GM12878 (cell line): ENCODE data around the gene UNKL. TPM values are rescaled to one million over a fixed set of nuclear protein-coding genes. Genes with fewer than 3 reads are reported as not detected.
A peak's percentile ranks its signal among the peaks of the same experiment; 100 is the strongest.

Source experiments
- ATAC-seq: fragments of 200-7000 bp; cut with Tn5 transposase; 3 replicates; pipeline ENCODE4 v1.9.1; 2020; ENCODE audit warnings: mild to moderate bottlenecking, moderate library complexity
- BruUV-seq: library from RNA; stranded (reverse); fragments of 400-500 nt; replicated peaks from 2 replicates; lab custom pipeline; 2021; lab: Mats Ljungman, UMichigan
- CTCF ChIA-PET: fragments of 300-600 bp; sonication (Branson Sonifier 250); formaldehyde crosslinking; extraction: SDS; loops from one replicate; lab custom pipeline; 2021; ENCODE audit warnings: inconsistent platforms; lab: Yijun Ruan, JAX
- POLR2A ChIA-PET: fragments of 350-600 bp; formaldehyde crosslinking; extraction: SDS; loops from one replicate; lab custom pipeline; 2021; ENCODE audit warnings: inconsistent platforms; lab: Charles Lee
- RAD21 ChIA-PET: fragments of 300-600 bp; sonication (Branson Sonifier 250); formaldehyde crosslinking; loops from one replicate; lab custom pipeline; 2023; ENCODE audit warnings: antibody characterized with exemption; ENCODE audit not compliant: unreplicated experiment; lab: Charles Lee
- SMC1A ChIA-PET: fragments of 300-600 bp; sonication (Branson Sonifier 250); formaldehyde crosslinking; loops from one replicate; lab custom pipeline; 2023; ENCODE audit not compliant: unreplicated experiment, uncharacterized antibody; lab: Charles Lee
- DNase-seq: peaks from one replicate; pipeline ENCODE4 v3.0.0-alpha.2; 2011; ENCODE audit warnings: low read depth, low spot score
- FAIRE-seq: peaks from 3 replicates; lab custom pipeline; 2011; peaks lifted over from hg19 to GRCh38; lab: Jason Lieb, UNC
- H2AFZ ChIP-seq: 2 replicates; pipeline ENCODE4 v1.6.0; 2011; ENCODE audit warnings: low read depth, low read length, control low read depth; ENCODE audit not compliant: control insufficient read depth
- H3K27ac ChIP-seq: 2 replicates; pipeline ENCODE4 v1.5.1; 2011; ENCODE audit warnings: control low read depth; ENCODE audit not compliant: control insufficient read depth, insufficient read depth
- H3K27me3 ChIP-seq, 2 experiments: replicated peaks in 1 of 2; 2 replicates each; pipeline versions ENCODE4 v1.6.0 to v1.6.1; 2011; ENCODE audit warnings: low read length in 1 of 2; ENCODE audit not compliant: control insufficient read depth in 2 of 2, insufficient read depth in 2 of 2
- H3K36me3 ChIP-seq, 2 experiments: 2 replicates each; pipeline ENCODE4 v1.5.1; 2011; ENCODE audit warnings: low read length in 1 of 2; ENCODE audit not compliant: control insufficient read depth in 2 of 2, insufficient read depth in 2 of 2
- H3K4me1 ChIP-seq: 2 replicates; pipeline ENCODE4 v1.6.1; 2011; ENCODE audit warnings: mild to moderate bottlenecking, low read length, moderate library complexity, mixed read lengths; ENCODE audit not compliant: control insufficient read depth, insufficient read depth
- H3K4me2 ChIP-seq: 2 replicates; pipeline ENCODE4 v1.6.0; 2011; ENCODE audit warnings: control low read depth; ENCODE audit not compliant: control insufficient read depth, insufficient read depth
- H3K4me3 ChIP-seq: fragments of 200-600 bp; sonication (generic); 2 replicates; pipeline ENCODE4 v1.5.1; 2016
- H3K79me2 ChIP-seq: 2 replicates; pipeline ENCODE4 v1.6.0; 2011; ENCODE audit warnings: low read length; ENCODE audit not compliant: control insufficient read depth, insufficient read depth
- H3K9ac ChIP-seq: 2 replicates; pipeline ENCODE4 v1.8.0; 2011; ENCODE audit warnings: low read length, control low read depth, mixed read lengths; ENCODE audit not compliant: control insufficient read depth, insufficient read depth
- H3K9me3 ChIP-seq: replicated peaks from 3 replicates; pipeline ENCODE4 v1.5.1; 2011; ENCODE audit warnings: mild to moderate bottlenecking, low read length; ENCODE audit not compliant: control insufficient read depth, insufficient read depth
- H4K20me1 ChIP-seq: 2 replicates; pipeline ENCODE4 v1.6.0; 2011; ENCODE audit not compliant: control insufficient read depth, insufficient read depth
- BCL11A ChIP-seq: IDR thresholded peaks from 2 replicates; pipeline ENCODE4 v1.6.1; 2011; ENCODE audit warnings: low read depth, low read length
- BHLHE40 ChIP-seq, 2 experiments: fragments of 450-650 bp in 1 of 2; IDR thresholded peaks; 2 replicates each; pipeline ENCODE4 v1.6.1; 2011 to 2017; ENCODE audit warnings: low read depth in 2 of 2, borderline replicate concordance in 1 of 2, improper control_type of control experiment in 1 of 2, low read length in 1 of 2, mild to moderate bottlenecking in 1 of 2
- CEBPZ ChIP-seq: fragments of 150-350 bp; IDR thresholded peaks from 2 replicates; pipeline ENCODE4 v1.6.1; 2016; ENCODE audit warnings: low read depth, low read length
- HCFC1 ChIP-seq: fragments of 150-350 bp; IDR thresholded peaks from 2 replicates; pipeline ENCODE4 v1.6.1; 2014; ENCODE audit warnings: low read length
- IKZF2 ChIP-seq, 2 experiments: fragments of 450-650 bp; IDR thresholded peaks; 2 replicates each; pipeline ENCODE4 v1.6.1; 2017; ENCODE audit warnings: mild to moderate bottlenecking in 2 of 2, moderate library complexity in 2 of 2
- JUND ChIP-seq: IDR thresholded peaks from 2 replicates; pipeline ENCODE4 v1.6.1; 2012; ENCODE audit warnings: low read depth, mild to moderate bottlenecking, low read length, improper control_type of control experiment, moderate library complexity
- MYC ChIP-seq: IDR thresholded peaks from 2 replicates; pipeline ENCODE4 v1.6.1; 2011; ENCODE audit warnings: mild to moderate bottlenecking, low read length, moderate library complexity, inconsistent platforms; ENCODE audit not compliant: insufficient read depth, insufficient replicate concordance, insufficient read length, severe bottlenecking
- POLR2AphosphoS2 ChIP-seq: IDR thresholded peaks from 2 replicates; pipeline ENCODE4 v1.6.1; 2011; ENCODE audit warnings: low read depth, mild to moderate bottlenecking, low read length, improper control_type of control experiment, moderate library complexity
- RAD21 ChIP-seq: IDR thresholded peaks from 2 replicates; pipeline ENCODE4 v1.6.1; 2011; ENCODE audit warnings: mild to moderate bottlenecking, low read depth, low read length, moderate library complexity; ENCODE audit not compliant: insufficient read depth
- RBBP5 ChIP-seq: fragments of 200-600 bp; sonication (generic); conservative IDR thresholded peaks from 2 replicates; pipeline ENCODE4 v1.6.1; 2016
- STAT1 ChIP-seq: fragments of 450-650 bp; conservative IDR thresholded peaks from 2 replicates; pipeline ENCODE4 v1.6.1; 2014; ENCODE audit warnings: antibody characterized with exemption, mild to moderate bottlenecking
- YY1 ChIP-seq: IDR thresholded peaks from 2 replicates; pipeline ENCODE4 v1.6.1; 2011; ENCODE audit warnings: low read depth, mild to moderate bottlenecking, low read length
- ZNF217 ChIP-seq: fragments of 450-650 bp; IDR thresholded peaks from 2 replicates; pipeline ENCODE4 v1.6.1; 2017; ENCODE audit warnings: antibody characterized with exemption, mild to moderate bottlenecking
- ZNF384 ChIP-seq: IDR thresholded peaks from 2 replicates; pipeline ENCODE4 v1.6.1; 2012; ENCODE audit warnings: low read depth, mild to moderate bottlenecking, low read length, improper control_type of control experiment, borderline replicate concordance
- WGBS: methylation state at CpG from one replicate; pipeline ENCODE4 v1.1.6; 2016; ENCODE audit warnings: low lambda C conversion rate; ENCODE audit not compliant: insufficient replicate concordance, insufficient coverage; ENCODE audit errors: missing lambda C conversion rate; 5-methylcytosine and 5-hydroxymethylcytosine counted together
- in situ Hi-C: fragments of 300-500 bp; cut with MboI; formaldehyde crosslinking; loops from 9 replicates; pipeline ENCODE4 v1.14.3; 2018; ENCODE audit warnings: mixed read lengths
- intact Hi-C: fragments of 100-400 bp; cut with micrococcal nuclease; formaldehyde crosslinking; loops from one replicate; pipeline ENCODE4 v1.14.2; 2022; ENCODE audit not compliant: unreplicated experiment
- polyA plus RNA-seq, 11 experiments: library from polyadenylated mRNA; depleted of rRNA in 4 of 11; unstranded in 6 of 11; stranded (reverse) in 5 of 11; fragments of >200 nt; fragmentation: Nextera tagmentation in 4 of 11; fragmentation: Illumina TruSeq in 1 of 11; extraction: Ambion mirVana in 4 of 11; extraction: Trizol in 1 of 11; gene quantifications; 1 replicate in 1 of 11; 2 replicates in 10 of 11; pipeline versions ENCODE4 v1.2.1 to v1.2.3, GENCODE V29; 2011 to 2016; ENCODE audit warnings: inconsistent platforms in 2 of 11, missing spikeins in 2 of 11, low read depth in 1 of 11
- total RNA-seq, 4 experiments: library from RNA; depleted of rRNA in 3 of 4; stranded (reverse); fragments of >200 nt in 3 of 4; fragmentation: Illumina TruSeq in 1 of 4; extraction: Trizol in 1 of 4; gene quantifications; 2 replicates each; pipeline versions ENCODE4 v1.2.1 to v1.2.3, GENCODE V29; 2013 to 2021
- TF ChIP-seq, protein P1 (sequence below): fragments of 450-650 bp; formaldehyde crosslinking; IDR thresholded peaks from 2 replicates; pipeline ENCODE4 v1.4.0; 2022; ENCODE audit warnings: mild to moderate bottlenecking, moderate library complexity

UNKL gene
- total and polyA plus RNA-seq, 10 of the 15 experiments (the other 5 are each of a cell fraction or from before 2014, with no cell fraction given) = 0.40 to 21.6 (median 9.1) TPM

GRCh38 chr16:1428511-1428910 lies 14.0 kb upstream of the UNKL start:
- peak; percentile 92 for ATAC-seq
- ChIA-PET CTCF (interaction anchor here (0.6 to 2.2 kb wide), 7 partner anchors 43 to 249 kb away, joined by 3 to 6 read pairs (median 4); partner anchors contain the start of genes JPT2 and TELO2), POLR2A (interaction anchor here (0.6 to 0.7 kb wide), 2 partner anchors 52 to 110 kb away, joined by 3 read pairs; no protein-coding TSS in a partner anchor), SMC1A (interaction anchor here (0.6 to 1.2 kb wide), 4 partner anchors 45 to 110 kb away, joined by 3 read pairs; no protein-coding TSS in a partner anchor), RAD21 (interaction anchor here (0.7 to 1.5 kb wide), 4 partner anchors 13 to 277 kb away, joined by 3 read pairs; partner anchors contain the start of gene JPT2)
- Histone ChIP-seq H3K79me2 (no peaks in the 10 kb centered on the region), H3K9ac (no peak overlapping the region), H3K4me2 (no peak overlapping the region), H2AFZ (peak overlapping the region; percentile 44), H3K36me3 (no peaks in the 10 kb centered on the region), H3K27me3 (peaks cover 0 to 10% of the 10 kb centered on the region in 2 experiments), H4K20me1 (no peaks in the 10 kb centered on the region; the same call in 1 of the 2 replicates), H3K4me3 (no peak overlapping the region), H3K4me1 (no peaks in the 10 kb centered on the region), H3K9me3 (no peaks in the 10 kb centered on the region), H3K27ac (no peak overlapping the region)
- 18% methylated on average over 19 of the region's 21 CpGs for WGBS
- no TSS peak for BruUV-seq
- no peak for DNase-seq
- FAIRE-seq = no peak
- in situ Hi-C loops = no loop called here
- intact Hi-C loops = no loop called here
- TF ChIP-seq POLR2AphosphoS2 (no peak), RBBP5 (no peak), BCL11A (no peak), JUND (no peak), RAD21 (peak; percentile 65), CEBPZ (no peak), IKZF2 (IDR thresholded peaks at IDR 0.05) (no peak), ZNF217 (no peak), BHLHE40 (IDR thresholded peaks at IDR 0.05; ENCODE audit: borderline replicate concordance in 1 of 2, low read depth in 2 of 2, low read length in 1 of 2) (peak in 1 of 2 experiments; percentile 27; a peak in 1 of 4 replicates), MYC (no peak), YY1 (peak; percentile 80), ZNF384 (no peak), HCFC1 (no peak), STAT1 (no peak)
- TF ChIP-seq, protein P1, sequence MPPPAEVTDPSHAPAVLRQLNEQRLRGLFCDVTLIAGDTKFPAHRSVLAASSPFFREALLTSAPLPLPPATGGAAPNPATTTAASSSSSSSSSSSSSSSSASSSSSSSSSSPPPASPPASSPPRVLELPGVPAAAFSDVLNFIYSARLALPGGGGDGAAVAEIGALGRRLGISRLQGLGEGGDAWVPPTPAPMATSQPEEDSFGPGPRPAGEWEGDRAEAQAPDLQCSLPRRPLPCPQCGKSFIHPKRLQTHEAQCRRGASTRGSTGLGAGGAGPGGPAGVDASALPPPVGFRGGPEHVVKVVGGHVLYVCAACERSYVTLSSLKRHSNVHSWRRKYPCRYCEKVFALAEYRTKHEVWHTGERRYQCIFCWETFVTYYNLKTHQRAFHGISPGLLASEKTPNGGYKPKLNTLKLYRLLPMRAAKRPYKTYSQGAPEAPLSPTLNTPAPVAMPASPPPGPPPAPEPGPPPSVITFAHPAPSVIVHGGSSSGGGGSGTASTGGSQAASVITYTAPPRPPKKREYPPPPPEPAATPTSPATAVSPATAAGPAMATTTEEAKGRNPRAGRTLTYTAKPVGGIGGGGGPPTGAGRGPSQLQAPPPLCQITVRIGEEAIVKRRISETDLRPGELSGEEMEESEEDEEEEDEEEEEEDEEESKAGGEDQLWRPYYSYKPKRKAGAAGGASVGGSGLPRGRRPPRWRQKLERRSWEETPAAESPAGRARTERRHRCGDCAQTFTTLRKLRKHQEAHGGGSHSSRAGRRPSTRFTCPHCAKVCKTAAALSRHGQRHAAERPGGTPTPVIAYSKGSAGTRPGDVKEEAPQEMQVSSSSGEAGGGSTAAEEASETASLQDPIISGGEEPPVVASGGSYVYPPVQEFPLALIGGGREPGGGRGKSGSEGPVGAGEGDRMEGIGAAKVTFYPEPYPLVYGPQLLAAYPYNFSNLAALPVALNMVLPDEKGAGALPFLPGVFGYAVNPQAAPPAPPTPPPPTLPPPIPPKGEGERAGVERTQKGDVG (CRISPR knock-in tag) = no peak
